Calu3 (cell line): ENCODE data around the gene HEXD. TPM values are rescaled to one million over a fixed set of nuclear protein-coding genes. Genes with fewer than 3 reads are reported as not detected.

Experiments
- BruUV-seq: library from RNA; stranded (reverse); fragments of 400-500 nt; replicated peaks from 2 replicates; lab custom pipeline; 2021; lab: Mats Ljungman, UMichigan
- CTCF ChIA-PET: fragments of 300-600 bp; sonication (Branson Sonifier 250); formaldehyde crosslinking; loops from one replicate; lab custom pipeline; 2022; ENCODE audit warnings: antibody characterized with exemption; lab: Charles Lee
- DNase-seq: peaks from one replicate; pipeline ENCODE4 v3.0.0; 2022
- H3K27ac Mint-ChIP-seq: one replicate; pipeline ENCODE4 v1.8.0; 2022; ENCODE audit warnings: mixed read lengths; ENCODE audit not compliant: unreplicated experiment
- H3K27me3 Mint-ChIP-seq: one replicate; pipeline ENCODE4 v1.8.0; 2022; ENCODE audit warnings: mixed read lengths; ENCODE audit not compliant: unreplicated experiment
- H3K36me3 Mint-ChIP-seq: one replicate; pipeline ENCODE4 v1.8.0; 2022; ENCODE audit warnings: mild to moderate bottlenecking, moderate library complexity, mixed read lengths; ENCODE audit not compliant: insufficient read depth, unreplicated experiment
- H3K4me1 Mint-ChIP-seq: one replicate; pipeline ENCODE4 v1.8.0; 2022; ENCODE audit warnings: mild to moderate bottlenecking, low read depth, mixed read lengths; ENCODE audit not compliant: unreplicated experiment
- H3K4me3 Mint-ChIP-seq: one replicate; pipeline ENCODE4 v1.8.0; 2022; ENCODE audit warnings: mild to moderate bottlenecking, low read depth, moderate library complexity, mixed read lengths; ENCODE audit not compliant: unreplicated experiment
- H3K9me3 Mint-ChIP-seq: one replicate; pipeline ENCODE4 v1.8.0; 2022; ENCODE audit warnings: low read depth, mixed read lengths; ENCODE audit not compliant: unreplicated experiment
- intact Hi-C: fragments of 100-400 bp; cut with micrococcal nuclease; formaldehyde crosslinking; loops from one replicate; pipeline ENCODE4 v1.10.0; 2022; ENCODE audit not compliant: unreplicated experiment
- total RNA-seq: library from RNA; stranded (reverse); gene quantifications from 2 replicates; pipeline ENCODE4 v1.2.3, GENCODE V29; 2022
- TF ChIP-seq, protein P1 (sequence below): fragments of 200-600 bp; IDR thresholded peaks from one replicate; pipeline ENCODE4 v1.8.0; 2022; ENCODE audit warnings: antibody characterized with exemption; ENCODE audit not compliant: unreplicated experiment

HEXD gene
- total RNA-seq, 1 experiment from 2014 or later, result 30.7 TPM

- DNase-seq, result no peak
- peaks cover 9% of the 10 kb centered on the region for H3K4me1 Mint-ChIP-seq
- CTCF ChIA-PET, result no interaction called here
- H3K36me3 Mint-ChIP-seq, result peaks cover 31% of the 10 kb centered on the region
- no peaks in the 10 kb centered on the region for H3K9me3 Mint-ChIP-seq
- no peak overlapping the region for H3K4me3 Mint-ChIP-seq
- BruUV-seq, result no TSS peak
- intact Hi-C loops, result loop anchor here (5.0 kb wide), 1 partner anchor 61 kb away; no protein-coding TSS in a partner anchor
- no peak overlapping the region for H3K27ac Mint-ChIP-seq
- TF ChIP-seq, protein P1, sequence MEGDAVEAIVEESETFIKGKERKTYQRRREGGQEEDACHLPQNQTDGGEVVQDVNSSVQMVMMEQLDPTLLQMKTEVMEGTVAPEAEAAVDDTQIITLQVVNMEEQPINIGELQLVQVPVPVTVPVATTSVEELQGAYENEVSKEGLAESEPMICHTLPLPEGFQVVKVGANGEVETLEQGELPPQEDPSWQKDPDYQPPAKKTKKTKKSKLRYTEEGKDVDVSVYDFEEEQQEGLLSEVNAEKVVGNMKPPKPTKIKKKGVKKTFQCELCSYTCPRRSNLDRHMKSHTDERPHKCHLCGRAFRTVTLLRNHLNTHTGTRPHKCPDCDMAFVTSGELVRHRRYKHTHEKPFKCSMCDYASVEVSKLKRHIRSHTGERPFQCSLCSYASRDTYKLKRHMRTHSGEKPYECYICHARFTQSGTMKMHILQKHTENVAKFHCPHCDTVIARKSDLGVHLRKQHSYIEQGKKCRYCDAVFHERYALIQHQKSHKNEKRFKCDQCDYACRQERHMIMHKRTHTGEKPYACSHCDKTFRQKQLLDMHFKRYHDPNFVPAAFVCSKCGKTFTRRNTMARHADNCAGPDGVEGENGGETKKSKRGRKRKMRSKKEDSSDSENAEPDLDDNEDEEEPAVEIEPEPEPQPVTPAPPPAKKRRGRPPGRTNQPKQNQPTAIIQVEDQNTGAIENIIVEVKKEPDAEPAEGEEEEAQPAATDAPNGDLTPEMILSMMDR, result no peak
- no peaks in the 10 kb centered on the region for H3K27me3 Mint-ChIP-seq
These were observed 73.4 kb downstream of the HEXD start for GRCh38 chr17:82491533-82491932.

Other genes starting within 250 kb of the HEXD start
- 69.9 and 76.8 TPM in 2 replicates for gene CCDC57, start 205.5 kb upstream of the HEXD start, total RNA-seq
- 44.7 and 47.2 TPM in 2 replicates for gene SLC16A3, start 189.3 kb upstream of the HEXD start, total RNA-seq
- gene CSNK1D, start 144.6 kb upstream of the HEXD start, total RNA-seq, result 157 and 160 TPM in 2 replicates
- gene CD7, start 100.7 kb upstream of the HEXD start, total RNA-seq, result 0.34 TPM in 1 of 2 replicates, not detected in the other
- 10.4 and 13.4 TPM in 2 replicates for gene SECTM1, start 84.6 kb upstream of the HEXD start, total RNA-seq
- not detected in 2 replicates for gene TEX19, start 59.1 kb upstream of the HEXD start, total RNA-seq
- gene UTS2R, start 46.6 kb upstream of the HEXD start, total RNA-seq, result not detected in 2 replicates
- gene OGFOD3, start 239 bp downstream of the HEXD start, total RNA-seq, result 29.0 and 38.0 TPM in 2 replicates
- 78.1 and 80.3 TPM in 2 replicates for gene CYBC1, start 32.4 kb downstream of the HEXD start, total RNA-seq
- 38.1 and 39.4 TPM in 2 replicates for gene NARF, start 40.4 kb downstream of the HEXD start, total RNA-seq
- gene FOXK2, start 101.4 kb downstream of the HEXD start, total RNA-seq, result 96.2 TPM in 2 replicates
- gene WDR45B, start 230.1 kb downstream of the HEXD start, total RNA-seq, result 106 and 108 TPM in 2 replicates